NCI-H2029 (cell line): ENCODE measurements around the gene SPDL1.
"Not testable (repeated sequence)": the region's sequence is repeated elsewhere in the genome, so short reads cannot be mapped to it uniquely, and the experiment has no call there.

Experiments
- DNase-seq: peaks from one replicate; lab custom pipeline; 2025; lab: John Stamatoyannopoulos, UW

Gene SPDL1

GRCh38 chr5:169574134-169574646 lies 9.4 kb upstream of the SPDL1 start:
- DNase-seq: no peak

DNA sequence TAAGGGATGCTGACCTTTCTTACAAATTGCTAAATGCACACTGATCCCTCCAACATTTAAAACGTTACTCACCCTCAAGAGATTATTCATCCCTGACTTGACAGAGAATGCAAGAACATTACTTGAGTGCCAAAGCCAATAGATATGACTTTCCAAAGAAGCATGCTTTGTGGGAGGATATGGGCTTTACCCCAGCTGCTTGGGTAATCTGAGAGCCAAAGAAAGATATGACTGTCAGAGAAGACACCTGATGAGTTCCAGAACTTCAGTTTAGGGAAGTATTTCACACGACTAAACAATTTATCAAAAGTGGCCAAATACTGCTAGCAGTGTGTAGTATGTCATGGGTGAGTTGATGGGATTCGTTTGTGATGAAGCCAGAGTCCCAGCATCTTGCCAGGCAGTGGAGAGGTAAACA lies 7.4 kb upstream of the SPDL1 start:
- no peak for DNase-seq

GRCh38 chr5:169577951-169578350 lies 5.6 kb upstream of the SPDL1 start:
- DNase-seq: no peak

- DNase-seq: no peak
Observed at GRCh38 chr5:169580964-169581363, 2.6 kb upstream of the SPDL1 start.

GRCh38 chr5:169581580-169582227 lies 1.9 kb upstream of the SPDL1 start:
- DNase-seq: peak; percentile 5

GRCh38 chr5:169583101-169583423 lies 511 bp upstream of the SPDL1 start:
- no peak for DNase-seq

DNA sequence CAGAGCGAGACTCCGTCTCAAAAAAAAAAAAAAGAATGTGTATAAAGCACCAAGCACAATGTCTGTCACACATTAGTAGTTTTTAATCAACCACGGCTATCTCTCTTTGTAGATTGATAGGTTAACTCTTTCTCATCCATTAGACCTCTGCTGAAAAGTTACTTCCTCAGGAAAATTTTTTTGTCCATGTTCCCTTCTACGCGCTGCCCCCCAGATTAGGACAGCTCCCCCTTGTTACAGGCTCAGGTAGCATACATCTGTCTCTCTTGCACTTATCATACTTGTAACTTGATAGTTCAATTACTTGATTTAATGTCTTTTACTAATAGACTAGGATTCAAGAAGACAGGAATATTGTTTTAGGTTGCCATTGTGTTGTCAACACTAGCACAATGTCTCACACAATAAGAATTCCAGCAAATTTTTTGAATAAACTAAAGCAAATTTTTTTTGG lies 1.5 kb downstream of the SPDL1 start:
- no peak for DNase-seq

GRCh38 chr5:169590602-169591001 lies 7.0 kb downstream of the SPDL1 start:
- no peak for DNase-seq

DNA sequence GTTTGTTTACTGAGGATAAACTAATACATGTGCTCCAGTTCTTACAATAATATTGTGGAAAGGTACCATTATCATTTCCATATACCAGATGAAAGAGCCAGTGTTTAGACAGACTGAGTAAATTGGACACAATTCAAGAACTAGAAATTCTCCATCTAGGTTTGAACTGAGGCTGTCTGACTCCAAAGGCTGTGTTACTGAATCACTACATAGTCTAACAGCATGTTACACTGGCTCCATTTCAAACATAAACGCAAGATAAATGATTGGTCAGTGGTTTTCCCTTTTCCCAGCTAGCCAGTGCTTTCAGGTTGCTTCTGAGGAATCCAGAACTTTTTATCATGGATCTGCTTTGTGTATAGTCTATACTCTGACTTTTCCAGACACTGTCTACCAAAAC lies 8.1 kb downstream of the SPDL1 start:
- no peak for DNase-seq

GRCh38 chr5:169592937-169593650 lies 9.5 kb downstream of the SPDL1 start:
- no peak for DNase-seq

DNA sequence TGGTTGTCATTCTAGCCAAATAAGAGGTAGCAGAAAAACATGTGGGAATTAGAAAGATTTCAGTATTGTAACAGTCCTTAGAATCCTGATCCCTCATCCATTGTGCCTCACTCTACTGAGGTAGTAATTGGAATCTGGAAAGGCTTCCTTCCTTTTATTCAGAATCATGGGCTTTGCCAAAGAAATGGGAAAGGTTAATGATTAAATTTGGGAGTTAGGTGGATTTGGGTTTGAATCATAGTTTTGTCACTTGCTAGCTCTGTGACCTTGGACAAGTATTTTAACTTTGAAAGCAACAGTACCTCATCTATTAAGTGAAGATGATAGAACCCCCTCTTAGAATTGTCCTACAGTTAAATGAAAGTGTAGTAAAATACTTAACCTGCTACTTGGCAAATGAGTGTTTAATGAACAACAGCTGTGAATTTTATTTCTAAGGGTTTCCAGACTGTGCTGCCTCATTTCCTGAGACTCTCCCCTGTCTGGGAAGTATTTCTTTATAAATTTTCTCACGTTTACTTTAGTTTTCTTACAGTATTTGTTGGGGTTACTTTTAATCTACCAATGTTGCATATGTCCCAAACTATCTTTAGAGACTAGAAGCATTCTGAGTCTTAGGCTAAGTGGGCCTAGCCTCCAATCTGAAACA lies 11.7 kb downstream of the SPDL1 start:
- no peak for DNase-seq

DNA sequence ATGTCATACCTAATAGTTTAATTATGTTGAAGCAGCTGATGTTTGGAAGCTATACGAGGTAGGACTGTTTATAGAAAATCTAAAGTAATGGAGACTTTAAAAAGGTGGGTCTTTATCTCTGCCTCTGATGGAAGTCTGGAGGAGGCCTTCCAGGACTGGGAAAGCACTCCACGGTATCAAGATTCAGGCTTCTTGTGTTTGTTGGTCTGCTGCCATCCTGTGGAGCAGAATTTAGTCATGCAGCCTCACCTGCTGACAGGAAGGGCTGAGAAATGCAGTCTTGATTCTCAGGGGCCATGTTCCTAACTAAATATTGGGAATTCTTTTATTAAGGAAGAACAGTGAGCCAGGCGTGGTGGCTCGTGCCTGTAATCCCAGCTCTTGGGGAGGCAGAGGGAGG lies 15.9 kb downstream of the SPDL1 start:
- no peak for DNase-seq

DNA sequence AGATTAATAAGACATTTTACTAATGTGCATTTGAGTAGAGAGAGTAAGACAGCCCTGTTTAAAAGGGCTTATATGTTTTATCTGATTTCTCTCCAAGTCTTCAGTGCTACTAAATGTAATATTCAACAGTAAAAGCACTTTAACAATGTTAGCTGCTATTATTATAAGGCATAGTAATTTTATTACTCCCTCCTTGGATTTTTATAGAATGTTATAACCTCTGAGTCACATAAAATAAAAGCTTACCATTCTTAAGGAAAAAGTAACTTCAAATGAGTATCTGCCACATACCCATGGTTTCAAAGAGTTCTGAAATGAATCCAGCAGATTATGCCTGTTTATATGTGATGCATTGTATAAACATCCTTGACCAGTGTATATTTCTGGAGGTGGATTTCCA lies 19.0 kb downstream of the SPDL1 start:
- DNase-seq: no peak

DNA sequence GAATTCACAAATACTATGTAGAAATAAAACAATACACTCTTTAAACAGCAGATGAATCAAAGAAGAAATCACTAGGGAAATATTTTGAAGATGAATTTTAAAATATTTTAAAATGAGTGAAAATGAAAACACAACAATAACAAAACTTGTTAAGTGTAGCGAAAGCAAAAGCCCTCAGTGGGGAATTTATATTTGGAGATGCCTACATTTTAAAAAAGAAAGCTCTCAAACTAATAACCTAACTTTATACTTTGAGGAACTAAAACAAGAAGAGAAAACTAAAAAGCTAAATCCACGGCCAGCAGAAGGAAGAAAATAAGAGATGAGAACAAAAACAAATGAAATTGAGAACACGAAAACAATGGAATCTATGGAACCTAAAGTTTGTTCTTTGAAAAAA lies 22.7 kb downstream of the SPDL1 start:
- no peak for DNase-seq

DNA sequence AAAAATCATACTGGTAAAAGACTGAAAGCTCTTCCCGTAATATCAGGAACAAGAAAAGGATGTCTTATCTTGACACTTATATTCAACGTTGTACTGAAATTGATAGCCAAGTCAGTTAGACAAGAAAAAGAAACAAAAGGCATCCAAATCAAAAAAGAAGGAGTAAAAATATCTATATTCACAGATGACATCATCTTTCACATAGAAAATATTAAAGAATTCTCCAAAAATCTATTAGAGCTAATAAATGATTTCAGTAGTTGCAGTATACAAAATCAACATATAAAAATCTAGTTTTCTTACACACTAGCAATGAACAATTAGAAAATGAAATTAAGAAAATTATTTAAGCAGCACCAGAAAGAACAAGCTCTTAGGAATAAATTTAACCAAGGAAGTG lies 24.3 kb downstream of the SPDL1 start:
- no peak for DNase-seq

GRCh38 chr5:169609716-169610115 lies 26.1 kb downstream of the SPDL1 start:
- DNase-seq: no peak

- DNase-seq: no peak
Observed at GRCh38 chr5:169610606-169611005, 27.0 kb downstream of the SPDL1 start.

- DNase-seq: no peak
Observed at GRCh38 chr5:169615561-169615960, 32.0 kb downstream of the SPDL1 start.

DNA sequence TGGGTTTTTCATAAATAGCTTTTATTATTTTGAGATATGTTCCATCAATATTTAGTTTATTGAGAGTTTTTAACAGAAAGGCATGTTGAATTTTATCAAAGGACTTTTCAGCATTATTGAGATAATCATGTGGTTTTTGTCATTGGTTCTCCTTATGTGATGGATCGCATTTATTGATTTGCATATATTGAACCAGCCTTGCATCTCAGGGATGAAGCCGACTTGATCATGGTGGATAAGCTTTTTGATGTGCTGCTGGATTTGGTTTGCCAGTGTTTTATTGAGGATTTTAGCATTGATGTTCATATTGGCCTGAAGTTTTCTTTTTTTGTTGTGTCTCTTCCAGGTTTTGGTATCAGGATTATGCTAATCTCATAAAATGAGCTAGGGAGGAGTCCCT lies 40.7 kb downstream of the SPDL1 start:
- not testable (repeated sequence) for DNase-seq

- no peak for DNase-seq
Observed at GRCh38 chr5:169626779-169627178, 43.2 kb downstream of the SPDL1 start.

DNA sequence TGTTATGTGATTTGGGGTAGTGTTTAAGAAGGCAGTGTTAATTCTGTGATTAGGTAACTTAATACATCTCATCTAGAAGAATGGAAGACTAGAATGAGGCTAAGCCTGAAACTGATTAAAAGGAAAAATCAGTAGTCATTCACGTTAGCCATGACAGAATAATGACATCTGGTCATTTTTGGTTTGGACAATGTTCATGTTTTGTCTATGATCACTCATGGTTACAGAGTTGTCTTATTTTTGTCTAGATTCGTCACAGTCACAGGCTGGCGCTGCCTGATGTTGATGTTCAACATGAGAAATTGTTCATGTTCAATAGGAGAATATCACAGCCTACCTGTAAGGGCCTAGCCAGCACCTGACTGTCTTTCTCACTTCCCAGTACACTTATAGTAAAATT lies 44.0 kb downstream of the SPDL1 start:
- DNase-seq: no peak

DNA sequence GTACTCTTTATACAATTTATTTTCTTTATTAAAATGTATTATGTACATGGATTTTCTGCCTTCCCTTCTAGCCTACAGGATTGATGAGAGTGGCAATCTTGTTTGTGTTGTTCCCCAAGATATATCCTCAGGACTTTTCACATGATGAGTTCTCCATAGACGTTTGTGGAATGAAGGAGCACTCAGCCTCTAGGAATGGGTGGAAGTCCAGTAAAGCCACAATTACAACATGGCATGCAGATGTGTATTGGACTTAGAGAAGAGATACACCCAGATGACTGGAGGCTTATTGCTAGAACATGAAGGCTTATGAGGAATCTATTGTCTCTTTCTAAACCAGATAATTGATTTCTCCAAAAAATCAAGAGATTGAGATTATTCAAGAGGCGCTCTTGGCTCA lies 45.3 kb downstream of the SPDL1 start:
- no peak for DNase-seq

DNA sequence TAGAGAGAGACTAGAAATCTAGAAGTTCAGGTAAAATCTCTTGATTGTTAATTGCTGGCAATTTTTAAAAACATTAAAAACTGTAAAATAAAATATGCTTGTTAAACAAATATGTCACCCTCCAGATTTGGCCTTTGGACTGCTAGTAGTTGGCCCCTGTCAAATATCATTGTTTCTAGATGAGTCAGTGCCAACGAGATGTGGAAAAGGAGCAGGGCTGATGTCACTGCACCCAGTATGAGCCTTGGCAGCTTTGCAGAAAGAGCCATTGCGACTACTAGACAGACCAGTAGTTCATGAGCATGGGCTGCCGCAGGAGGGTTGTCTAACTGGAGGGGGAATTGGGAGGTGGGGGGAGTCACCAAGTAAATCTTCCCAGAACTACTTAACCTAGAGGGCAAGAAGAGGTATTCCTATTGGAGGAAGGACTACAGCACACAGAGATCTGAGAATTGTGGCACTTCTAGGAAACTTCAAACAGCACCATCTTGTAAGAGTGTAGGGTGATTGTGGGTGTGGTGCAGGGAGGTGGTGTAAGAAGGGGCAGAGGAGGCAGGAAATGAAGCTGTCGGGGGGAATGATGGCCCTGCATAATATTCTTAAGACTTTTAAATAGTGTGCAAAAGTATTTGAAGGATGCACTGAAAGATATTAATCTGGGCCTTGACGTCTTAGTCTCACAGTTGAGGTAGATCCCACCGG lies 46.4 kb downstream of the SPDL1 start:
- DNase-seq: no peak
